ENCODE data around the gene NRXN3. TPM values are rescaled to one million over a fixed set of nuclear protein-coding genes. Genes with fewer than 3 reads are reported as not detected.

Gene NRXN3
- total RNA-seq, 1 experiment from 2014 or later: 1.1 TPM

GRCh38 chr14:79320561-79320960, 1150.4 kb downstream of the NRXN3 start:
- Histone ChIP-seq H3K4me3 (ENCODE audit: low read length) (no peak overlapping the region), H3K27me3 (ENCODE audit: low read length) (no peaks in the 10 kb centered on the region), H2AFZ (ENCODE audit: low read length) (no peak overlapping the region), H3K9me3 (ENCODE audit: low read length) (no peaks in the 10 kb centered on the region), H4K20me1 (ENCODE audit: low read length) (no peaks in the 10 kb centered on the region), H3K9me2 (replicated peaks; ENCODE audit: low read length) (no peaks in the 10 kb centered on the region), H3K9ac (ENCODE audit: low read length) (no peak overlapping the region), H3K4me1 (ENCODE audit: insufficient read depth, low read length) (peaks cover 13% of the 10 kb centered on the region), H3K36me3 (ENCODE audit: low read depth, low read length) (no peaks in the 10 kb centered on the region), H3K79me2 (ENCODE audit: low read length) (no peaks in the 10 kb centered on the region), H3F3A (ENCODE audit: low read length, unreplicated experiment) (no peaks in the 10 kb centered on the region), H3K27ac (ENCODE audit: low read length) (no peak overlapping the region), H3K4me2 (ENCODE audit: low read length) (no peak overlapping the region)
- intact Hi-C loops (cut with micrococcal nuclease): no loop called here
- no TSS peak for BruUV-seq (replicated peaks)
- DNase-seq (no peak), ATAC-seq (no peak)
- TF ChIP-seq EZH2phosphoT487 (IDR thresholded peaks at IDR 0.05; ENCODE audit: borderline replicate concordance, low read length): no peak
- no peak for TF ChIP-seq EZH2 (IDR thresholded peaks at IDR 0.05; ENCODE audit: low read length, unreplicated experiment)
- TF ChIP-seq, protein P1, sequence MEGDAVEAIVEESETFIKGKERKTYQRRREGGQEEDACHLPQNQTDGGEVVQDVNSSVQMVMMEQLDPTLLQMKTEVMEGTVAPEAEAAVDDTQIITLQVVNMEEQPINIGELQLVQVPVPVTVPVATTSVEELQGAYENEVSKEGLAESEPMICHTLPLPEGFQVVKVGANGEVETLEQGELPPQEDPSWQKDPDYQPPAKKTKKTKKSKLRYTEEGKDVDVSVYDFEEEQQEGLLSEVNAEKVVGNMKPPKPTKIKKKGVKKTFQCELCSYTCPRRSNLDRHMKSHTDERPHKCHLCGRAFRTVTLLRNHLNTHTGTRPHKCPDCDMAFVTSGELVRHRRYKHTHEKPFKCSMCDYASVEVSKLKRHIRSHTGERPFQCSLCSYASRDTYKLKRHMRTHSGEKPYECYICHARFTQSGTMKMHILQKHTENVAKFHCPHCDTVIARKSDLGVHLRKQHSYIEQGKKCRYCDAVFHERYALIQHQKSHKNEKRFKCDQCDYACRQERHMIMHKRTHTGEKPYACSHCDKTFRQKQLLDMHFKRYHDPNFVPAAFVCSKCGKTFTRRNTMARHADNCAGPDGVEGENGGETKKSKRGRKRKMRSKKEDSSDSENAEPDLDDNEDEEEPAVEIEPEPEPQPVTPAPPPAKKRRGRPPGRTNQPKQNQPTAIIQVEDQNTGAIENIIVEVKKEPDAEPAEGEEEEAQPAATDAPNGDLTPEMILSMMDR (conservative IDR thresholded peaks at IDR 0.05; ENCODE audit: low read depth, low read length): no peak
- ChIA-PET CTCF (no interaction called here), POLR2A (ENCODE audit: unreplicated experiment) (no interaction called here)

DNA sequence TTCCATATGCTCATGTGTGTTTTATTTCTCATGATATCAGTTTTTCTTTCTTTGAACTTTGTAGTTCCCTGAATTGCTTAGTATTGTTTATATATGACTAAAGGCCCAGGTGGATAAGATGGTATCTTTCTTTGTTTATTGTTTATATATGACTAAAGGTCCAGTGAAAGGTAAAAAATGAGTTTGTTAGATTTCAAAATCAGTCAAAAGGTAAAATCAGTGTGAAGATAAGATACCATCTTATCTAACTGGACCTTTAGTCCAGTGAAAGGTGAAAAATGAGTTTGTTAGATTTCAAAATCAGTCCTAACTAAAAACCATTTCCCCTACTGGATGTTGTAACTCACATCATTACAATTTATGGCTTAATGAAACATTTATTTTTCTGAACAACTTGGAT, 1150.9 kb downstream of the NRXN3 start:
- ChIA-PET POLR2A (ENCODE audit: unreplicated experiment) (no interaction called here), CTCF (no interaction called here)
- ATAC-seq: no peak
- intact Hi-C loops (cut with micrococcal nuclease): no loop called here
- H3K4me1 ChIP-seq (ENCODE audit: insufficient read depth, low read length): peaks cover 14% of the 10 kb centered on the region
- BruUV-seq (replicated peaks): no TSS peak
- no peaks in the 10 kb centered on the region for H4K20me1 ChIP-seq (ENCODE audit: low read length)
- H3K9me2 ChIP-seq (replicated peaks; ENCODE audit: low read length): no peaks in the 10 kb centered on the region
- H3K4me2 ChIP-seq (ENCODE audit: low read length): no peak overlapping the region
- no peaks in the 10 kb centered on the region for H3K9me3 ChIP-seq (ENCODE audit: low read length)
- H3K27me3 ChIP-seq (ENCODE audit: low read length): no peaks in the 10 kb centered on the region
- H3K79me2 ChIP-seq (ENCODE audit: low read length): no peaks in the 10 kb centered on the region
- no peak overlapping the region for H3K4me3 ChIP-seq (ENCODE audit: low read length)
- DNase-seq: no peak
- H2AFZ ChIP-seq (ENCODE audit: low read length): no peak overlapping the region
- H3K27ac ChIP-seq (ENCODE audit: low read length): no peak overlapping the region
- no peaks in the 10 kb centered on the region for H3K36me3 ChIP-seq (ENCODE audit: low read depth, low read length)
- H3F3A ChIP-seq (ENCODE audit: low read length, unreplicated experiment): no peaks in the 10 kb centered on the region
- no peak overlapping the region for H3K9ac ChIP-seq (ENCODE audit: low read length)
- TF ChIP-seq EZH2phosphoT487 (IDR thresholded peaks at IDR 0.05; ENCODE audit: borderline replicate concordance, low read length): no peak
- TF ChIP-seq, protein P1 (conservative IDR thresholded peaks at IDR 0.05; ENCODE audit: low read depth, low read length): no peak
- TF ChIP-seq EZH2 (IDR thresholded peaks at IDR 0.05; ENCODE audit: low read length, unreplicated experiment): no peak

DNA sequence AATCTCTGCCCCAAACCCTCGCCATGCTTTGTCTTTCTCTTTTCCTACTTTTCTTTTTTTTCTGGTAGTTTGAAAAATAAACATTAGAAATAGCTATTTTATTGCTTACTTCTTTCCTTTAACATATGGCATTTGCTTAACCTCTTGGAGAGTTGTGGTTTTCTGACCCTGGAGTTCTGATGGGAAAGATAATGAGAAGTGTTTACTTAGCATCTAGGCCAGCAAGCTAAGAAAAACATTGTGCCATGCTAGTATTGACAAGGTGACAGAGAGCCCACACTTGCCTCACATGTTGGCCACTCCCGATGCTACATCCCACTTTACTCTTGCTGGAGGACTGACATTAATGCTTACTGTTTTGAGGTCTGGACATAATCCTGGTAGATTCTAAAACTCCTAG, 1154.9 kb downstream of the NRXN3 start:
- Histone ChIP-seq H3K4me3 (ENCODE audit: low read length) (no peak overlapping the region), H3K9me3 (ENCODE audit: low read length) (no peaks in the 10 kb centered on the region), H4K20me1 (ENCODE audit: low read length) (no peaks in the 10 kb centered on the region), H3K9me2 (replicated peaks; ENCODE audit: low read length) (no peaks in the 10 kb centered on the region), H3K36me3 (ENCODE audit: low read depth, low read length) (no peaks in the 10 kb centered on the region), H3K4me1 (ENCODE audit: insufficient read depth, low read length) (peaks cover 14% of the 10 kb centered on the region), H3K9ac (ENCODE audit: low read length) (no peak overlapping the region), H3K27me3 (ENCODE audit: low read length) (no peaks in the 10 kb centered on the region), H3K4me2 (ENCODE audit: low read length) (peak overlapping the region; percentile 35; the same call in 1 of the 2 replicates), H3K79me2 (ENCODE audit: low read length) (no peaks in the 10 kb centered on the region), H2AFZ (ENCODE audit: low read length) (no peak overlapping the region), H3K27ac (ENCODE audit: low read length) (no peak overlapping the region), H3F3A (ENCODE audit: low read length, unreplicated experiment) (no peaks in the 10 kb centered on the region)
- ChIA-PET CTCF (interaction anchor here (0.6 kb wide), 1 partner anchor 391 kb away, joined by 22 read pairs; no protein-coding TSS in a partner anchor), POLR2A (ENCODE audit: unreplicated experiment) (no interaction called here)
- no TSS peak for BruUV-seq (replicated peaks)
- TF ChIP-seq EZH2 (IDR thresholded peaks at IDR 0.05; ENCODE audit: low read length, unreplicated experiment) (no peak), EZH2phosphoT487 (IDR thresholded peaks at IDR 0.05; ENCODE audit: borderline replicate concordance, low read length) (no peak)
- TF ChIP-seq, protein P1 (conservative IDR thresholded peaks at IDR 0.05; ENCODE audit: low read depth, low read length): no peak
- ATAC-seq: peak; percentile 95
- intact Hi-C loops (cut with micrococcal nuclease): loop anchor here (2.0 kb wide), 1 partner anchor 46 kb away; no protein-coding TSS in a partner anchor
- peak; percentile 71 for DNase-seq
